ENCODE data around the gene IL1F10. TPM values are rescaled to one million over a fixed set of nuclear protein-coding genes. Genes with fewer than 3 reads are reported as not detected.

Gene IL1F10
- total and polyA plus RNA-seq, 2 donors (not counting 3 experiments of a cell fraction or from before 2014, with no cell fraction given) = not detected

DNA sequence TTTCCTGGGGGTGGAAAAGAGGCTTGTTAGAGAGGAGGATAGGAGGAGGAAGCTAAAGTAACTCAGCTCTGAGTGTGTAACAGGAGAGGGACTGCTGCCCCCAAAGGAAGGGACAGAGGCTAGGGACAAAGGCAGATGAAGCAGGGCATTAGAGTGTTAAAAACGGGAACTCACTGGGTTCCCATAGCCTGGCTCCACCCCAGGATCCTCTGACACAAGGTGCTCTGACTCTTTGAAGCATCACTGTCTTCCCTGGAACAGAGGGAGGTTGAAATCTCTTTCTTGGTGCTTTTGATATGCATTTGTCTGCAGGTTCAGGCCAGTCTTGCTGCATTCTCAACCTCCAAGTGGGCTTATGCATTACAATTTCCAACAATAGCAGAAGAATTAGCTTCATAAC lies 39.7 kb upstream of the IL1F10 start:
- no peak for FAIRE-seq
- intact Hi-C loops (cut with micrococcal nuclease) = no loop called here

DNA sequence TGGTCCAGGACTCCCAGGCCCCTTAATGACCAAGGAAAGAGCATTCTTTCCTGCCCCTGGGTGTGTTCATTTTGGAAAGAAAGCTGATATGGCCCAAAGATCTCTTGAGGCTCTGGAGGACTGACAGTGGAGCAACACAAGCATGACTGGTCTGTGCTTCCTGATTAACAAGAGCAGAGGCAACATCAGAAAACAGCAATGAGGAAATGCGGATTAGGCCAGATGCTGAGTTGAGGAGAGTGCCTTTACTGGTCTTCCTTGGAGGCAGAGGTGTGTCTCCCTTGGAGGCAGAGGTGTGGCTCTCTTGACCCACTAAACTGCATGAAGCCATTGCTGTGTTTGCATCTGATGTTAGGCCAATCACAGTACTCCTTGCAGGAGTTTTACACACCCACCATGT lies 35.0 kb upstream of the IL1F10 start:
- TF ChIP-seq FOS (IDR thresholded peaks at IDR 0.05; ENCODE audit: borderline replicate concordance, insufficient read depth, low read length) (no peak), MYC (IDR thresholded peaks at IDR 0.05; ENCODE audit: low read depth, low read length) (no peak), GATA2 (IDR thresholded peaks at IDR 0.05; ENCODE audit: insufficient read depth, insufficient read length, low read depth, low read length) (no peak), POLR2AphosphoS5 (IDR thresholded peaks at IDR 0.05; ENCODE audit: insufficient read depth, low read depth, low read length) (no peak), EZH2 (IDR thresholded peaks at IDR 0.05; ENCODE audit: borderline replicate concordance, low read depth, low read length, severe bottlenecking) (no peak), JUN (IDR thresholded peaks at IDR 0.05; ENCODE audit: borderline replicate concordance, insufficient read depth, insufficient read length, low read depth) (no peak), POLR2A (IDR thresholded peaks at IDR 0.05; ENCODE audit: low read depth, low read length) (no peak)
- TF ChIP-seq, protein P1, sequence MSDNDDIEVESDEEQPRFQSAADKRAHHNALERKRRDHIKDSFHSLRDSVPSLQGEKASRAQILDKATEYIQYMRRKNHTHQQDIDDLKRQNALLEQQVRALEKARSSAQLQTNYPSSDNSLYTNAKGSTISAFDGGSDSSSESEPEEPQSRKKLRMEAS (IDR thresholded peaks at IDR 0.05; ENCODE audit: insufficient read depth, insufficient read length) = no peak
- TF ChIP-seq, protein P2, sequence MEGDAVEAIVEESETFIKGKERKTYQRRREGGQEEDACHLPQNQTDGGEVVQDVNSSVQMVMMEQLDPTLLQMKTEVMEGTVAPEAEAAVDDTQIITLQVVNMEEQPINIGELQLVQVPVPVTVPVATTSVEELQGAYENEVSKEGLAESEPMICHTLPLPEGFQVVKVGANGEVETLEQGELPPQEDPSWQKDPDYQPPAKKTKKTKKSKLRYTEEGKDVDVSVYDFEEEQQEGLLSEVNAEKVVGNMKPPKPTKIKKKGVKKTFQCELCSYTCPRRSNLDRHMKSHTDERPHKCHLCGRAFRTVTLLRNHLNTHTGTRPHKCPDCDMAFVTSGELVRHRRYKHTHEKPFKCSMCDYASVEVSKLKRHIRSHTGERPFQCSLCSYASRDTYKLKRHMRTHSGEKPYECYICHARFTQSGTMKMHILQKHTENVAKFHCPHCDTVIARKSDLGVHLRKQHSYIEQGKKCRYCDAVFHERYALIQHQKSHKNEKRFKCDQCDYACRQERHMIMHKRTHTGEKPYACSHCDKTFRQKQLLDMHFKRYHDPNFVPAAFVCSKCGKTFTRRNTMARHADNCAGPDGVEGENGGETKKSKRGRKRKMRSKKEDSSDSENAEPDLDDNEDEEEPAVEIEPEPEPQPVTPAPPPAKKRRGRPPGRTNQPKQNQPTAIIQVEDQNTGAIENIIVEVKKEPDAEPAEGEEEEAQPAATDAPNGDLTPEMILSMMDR (IDR thresholded peaks at IDR 0.05; ENCODE audit: extremely low read depth in 1 of 2, insufficient read depth in 1 of 2, low read depth in 1 of 2, low read length in 2 of 2) = no peak
- no peak overlapping the region for H3K4me3 ChIP-seq (replicated peaks in 1 of 3; ENCODE audit: insufficient read depth in 1 of 3, low read depth in 1 of 3, low read length in 3 of 3)
- intact Hi-C loops (cut with micrococcal nuclease) = no loop called here
- no peaks in the 10 kb centered on the region for H4K20me1 ChIP-seq (replicated peaks; ENCODE audit: control insufficient read depth, extremely low read depth, insufficient read depth, low read length)
- BruUV-seq (replicated peaks) = no TSS peak
- H2AFZ ChIP-seq (ENCODE audit: low read depth, low read length) = no peak overlapping the region
- no peaks in the 10 kb centered on the region for H3K4me1 ChIP-seq (ENCODE audit: control insufficient read depth, extremely low read depth, insufficient read depth, low read length)
- H3K9ac ChIP-seq (replicated peaks; ENCODE audit: extremely low read depth, insufficient read depth, low read length) = no peak overlapping the region
- FAIRE-seq (no peak), DNase-seq (ENCODE audit: low read depth, low spot score) (no peak)
- H3K4me2 ChIP-seq (ENCODE audit: insufficient read depth, low read length) = no peak overlapping the region
- H3K9me1 ChIP-seq (replicated peaks; ENCODE audit: control insufficient read depth, extremely low read depth, insufficient read depth, low read length) = no peaks in the 10 kb centered on the region
- ChIA-PET CTCF (no interaction called here), POLR2A (no interaction called here)
- peaks cover 0 to 10% of the 10 kb centered on the region in 2 experiments for H3K27me3 ChIP-seq (ENCODE audit: control insufficient read depth in 2 of 2, insufficient read depth in 2 of 2, low read length in 2 of 2)
- dilution Hi-C loops (cut with MboI; ENCODE audit: extremely low pct_ligation_motif_present, low sequenced_read_pairs) = no loop called here
- no peaks in the 10 kb centered on the region for H3K79me2 ChIP-seq (ENCODE audit: control insufficient read depth, insufficient read depth, low read length)
- H3K27ac ChIP-seq (ENCODE audit: insufficient read depth, low read depth, low read length) = no peak overlapping the region
- H3K9me3 ChIP-seq (replicated peaks; ENCODE audit: control insufficient read depth, insufficient read depth, low read length) = no peaks in the 10 kb centered on the region
- no peaks in the 10 kb centered on the region for H3K36me3 ChIP-seq (ENCODE audit: control insufficient read depth in 2 of 2, extremely low read depth in 1 of 2, insufficient read depth in 2 of 2, low read length in 2 of 2)

More for the DNA sequence above, 39.7 kb upstream of the IL1F10 start:
- H3K9me1 ChIP-seq (replicated peaks; ENCODE audit: control insufficient read depth, extremely low read depth, insufficient read depth, low read length) = no peaks in the 10 kb centered on the region
- no peaks in the 10 kb centered on the region for H3K9me3 ChIP-seq (replicated peaks; ENCODE audit: control insufficient read depth, insufficient read depth, low read length)
- H3K27me3 ChIP-seq (ENCODE audit: control insufficient read depth in 2 of 2, insufficient read depth in 2 of 2, low read length in 2 of 2) = peaks cover 1 to 13% of the 10 kb centered on the region in 2 experiments
- TF ChIP-seq MYC (IDR thresholded peaks at IDR 0.05; ENCODE audit: low read depth, low read length) = no peak
- TF ChIP-seq, protein P2 (IDR thresholded peaks at IDR 0.05; ENCODE audit: extremely low read depth in 1 of 2, insufficient read depth in 1 of 2, low read depth in 1 of 2, low read length in 2 of 2) = no peak
- no peak for TF ChIP-seq GATA2 (IDR thresholded peaks at IDR 0.05; ENCODE audit: insufficient read depth, insufficient read length, low read depth, low read length)
- TF ChIP-seq FOS (IDR thresholded peaks at IDR 0.05; ENCODE audit: borderline replicate concordance, insufficient read depth, low read length) = no peak
- TF ChIP-seq, protein P1 (IDR thresholded peaks at IDR 0.05; ENCODE audit: insufficient read depth, insufficient read length) = no peak
- no peaks in the 10 kb centered on the region for H4K20me1 ChIP-seq (replicated peaks; ENCODE audit: control insufficient read depth, extremely low read depth, insufficient read depth, low read length)
- no peaks in the 10 kb centered on the region for H3K79me2 ChIP-seq (ENCODE audit: control insufficient read depth, insufficient read depth, low read length)
- no peaks in the 10 kb centered on the region for H3K4me1 ChIP-seq (ENCODE audit: control insufficient read depth, extremely low read depth, insufficient read depth, low read length)
- no peak overlapping the region for H3K4me3 ChIP-seq (replicated peaks in 1 of 3; ENCODE audit: insufficient read depth in 1 of 3, low read depth in 1 of 3, low read length in 3 of 3)
- ChIA-PET CTCF (interaction anchor here (1.0 kb wide), 2 partner anchors 10 to 69 kb away, joined by 3 read pairs; no protein-coding TSS in a partner anchor), POLR2A (no interaction called here)
- no peaks in the 10 kb centered on the region for H3K36me3 ChIP-seq (ENCODE audit: control insufficient read depth in 2 of 2, extremely low read depth in 1 of 2, insufficient read depth in 2 of 2, low read length in 2 of 2)
- DNase-seq (ENCODE audit: low read depth, low spot score) = no peak
- BruUV-seq (replicated peaks) = no TSS peak
- H3K4me2 ChIP-seq (ENCODE audit: insufficient read depth, low read length) = no peak overlapping the region
- H3K27ac ChIP-seq (ENCODE audit: insufficient read depth, low read depth, low read length) = no peak overlapping the region
- H3K9ac ChIP-seq (replicated peaks; ENCODE audit: extremely low read depth, insufficient read depth, low read length) = no peak overlapping the region
- no peak overlapping the region for H2AFZ ChIP-seq (ENCODE audit: low read depth, low read length)
- dilution Hi-C loops (cut with MboI; ENCODE audit: extremely low pct_ligation_motif_present, low sequenced_read_pairs) = no loop called here

Data from endothelial cell of umbilical vein (primary cell).